ENCODE data around the gene RNPC3.
"Not testable (repeated sequence)": the region's sequence is repeated elsewhere in the genome, so short reads cannot be mapped to it uniquely, and the experiment has no call there.

RNPC3 gene

GRCh38 chr1:103525607-103526507 lies at the start of gene RNPC3:
Gene RNPC3 (plus strand): TSS chr1:103525699. CDS start chr1:103526071, 372 bp downstream.
- DNase-seq, result peak; percentile 84 to 87

- no peak for DNase-seq
Measured at GRCh38 chr1:103477101-103477500, 48.4 kb upstream of the RNPC3 start.

- DNase-seq, result no peak
Measured at GRCh38 chr1:103489935-103490334, 35.6 kb upstream of the RNPC3 start.

- no peak for DNase-seq
Measured at GRCh38 chr1:103492003-103492625, 33.4 kb upstream of the RNPC3 start.

- no peak for DNase-seq
Measured at GRCh38 chr1:103496014-103496635, 29.4 kb upstream of the RNPC3 start.

- DNase-seq, result no peak
Measured at GRCh38 chr1:103497404-103497803, 28.1 kb upstream of the RNPC3 start.

- no peak for DNase-seq
Measured at GRCh38 chr1:103509250-103509649, 16.2 kb upstream of the RNPC3 start.

GRCh38 chr1:103513711-103514110 lies 11.8 kb upstream of the RNPC3 start:
- DNase-seq, result no peak

- peak in 1 of 2 donors; percentile 65 for DNase-seq
Measured at GRCh38 chr1:103514920-103515503, 10.5 kb upstream of the RNPC3 start.

- no peak for DNase-seq
Measured at GRCh38 chr1:103516283-103516682, 9.2 kb upstream of the RNPC3 start.

- no peak for DNase-seq
Measured at GRCh38 chr1:103516693-103517092, 8.8 kb upstream of the RNPC3 start.

- no peak for DNase-seq
Measured at GRCh38 chr1:103517380-103518047, 8.0 kb upstream of the RNPC3 start.

- DNase-seq, result no peak
Measured at GRCh38 chr1:103520822-103521221, 4.7 kb upstream of the RNPC3 start.

GRCh38 chr1:103523346-103523745 lies 2.2 kb upstream of the RNPC3 start:
- DNase-seq, result no peak

GRCh38 chr1:103525114-103525606 lies 339 bp upstream of the RNPC3 start:
- DNase-seq, result peak; percentile 13 to 52

GRCh38 chr1:103527331-103527730 lies 1.8 kb downstream of the RNPC3 start:
- DNase-seq, result no peak

- no peak for DNase-seq
Measured at GRCh38 chr1:103529746-103530145, 4.2 kb downstream of the RNPC3 start.

GRCh38 chr1:103538226-103538625 lies 12.7 kb downstream of the RNPC3 start:
- no peak for DNase-seq

GRCh38 chr1:103541431-103541830 lies 15.9 kb downstream of the RNPC3 start:
- no peak for DNase-seq

- no peak for DNase-seq
Measured at GRCh38 chr1:103546496-103546895, 21.0 kb downstream of the RNPC3 start.

GRCh38 chr1:103547840-103548239 lies 22.3 kb downstream of the RNPC3 start:
- DNase-seq, result no peak

- DNase-seq, result no peak
Measured at GRCh38 chr1:103560427-103560826, 34.9 kb downstream of the RNPC3 start.

- not testable (repeated sequence) for DNase-seq
Measured at GRCh38 chr1:103561124-103561523, 35.6 kb downstream of the RNPC3 start.

All from hippocampal formation (tissue), 2 donors.